Stimulated activated CD8-positive, alpha-beta memory T cell treated with anti-CD3 and anti-CD28 coated beads, Interleukin-12 subunit alpha, Interleukin-12 subunit beta, amount 100 ng/mL, for 4 hours (primary cell): Measurements from ENCODE around the gene BIRC6.
A peak's percentile ranks its signal among the peaks of the same experiment; 100 is the strongest.
"Not testable (repeated sequence)": the region's sequence is repeated elsewhere in the genome, so short reads cannot be mapped to it uniquely, and the experiment has no call there.

ENCODE experiments used
- DNase-seq: peaks from one replicate; pipeline ENCODE4 v3.0.0-alpha.2; 2020; ENCODE audit warnings: low read depth

Gene BIRC6

GRCh38 chr2:32356681-32357317 is at the start of gene BIRC6:
TSS of gene BIRC6 (plus strand) at chr2:32357023. CDS start at chr2:32357162, 139 bp downstream.
- DNase-seq: peak; percentile 91

GRCh38 chr2:32310577-32310976 is 46.2 kb upstream of the BIRC6 start:
- DNase-seq: no peak

- no peak for DNase-seq
These were observed 41.9 kb upstream of the BIRC6 start for GRCh38 chr2:32314886-32315285.

- not testable (repeated sequence) for DNase-seq
These were observed 28.1 kb upstream of the BIRC6 start for GRCh38 chr2:32328679-32329078.

GRCh38 chr2:32329180-32329980 is 27.4 kb upstream of the BIRC6 start:
- DNase-seq: not testable (repeated sequence)

GRCh38 chr2:32330136-32330535 is 26.7 kb upstream of the BIRC6 start:
- DNase-seq: no peak

GRCh38 chr2:32342801-32343200 is 14.0 kb upstream of the BIRC6 start:
- no peak for DNase-seq

- not testable (repeated sequence) for DNase-seq
These were observed 6.0 kb upstream of the BIRC6 start for GRCh38 chr2:32350797-32351196.

- no peak for DNase-seq
These were observed 695 bp upstream of the BIRC6 start for GRCh38 chr2:32355976-32356680.

- peak; percentile 23 for DNase-seq
These were observed 691 bp downstream of the BIRC6 start for GRCh38 chr2:32357318-32358110.

- no peak for DNase-seq
These were observed 1.3 kb downstream of the BIRC6 start for GRCh38 chr2:32358111-32358482.

- DNase-seq: no peak
These were observed 3.6 kb downstream of the BIRC6 start for GRCh38 chr2:32360416-32360815.

- not testable (repeated sequence) for DNase-seq
These were observed 6.2 kb downstream of the BIRC6 start for GRCh38 chr2:32362997-32363396.

GRCh38 chr2:32363597-32363996 is 6.8 kb downstream of the BIRC6 start:
- DNase-seq: no peak

GRCh38 chr2:32364290-32364689 is 7.5 kb downstream of the BIRC6 start:
- not testable (repeated sequence) for DNase-seq

GRCh38 chr2:32365679-32366078 is 8.9 kb downstream of the BIRC6 start:
- DNase-seq: not testable (repeated sequence)

- no peak for DNase-seq
These were observed 9.8 kb downstream of the BIRC6 start for GRCh38 chr2:32366595-32366994.

GRCh38 chr2:32369222-32369621 is 12.4 kb downstream of the BIRC6 start:
- DNase-seq: no peak

GRCh38 chr2:32370942-32371341 is 14.1 kb downstream of the BIRC6 start:
- DNase-seq: not testable (repeated sequence)

- DNase-seq: no peak
These were observed 15.8 kb downstream of the BIRC6 start for GRCh38 chr2:32372519-32373182.

GRCh38 chr2:32375228-32375892 is 18.5 kb downstream of the BIRC6 start:
- no peak for DNase-seq
